Measurements from ENCODE around the gene TRAF2. TPM values are rescaled to one million over a fixed set of nuclear protein-coding genes. Genes with fewer than 3 reads are reported as not detected.

The TRAF2 gene
- total and polyA plus RNA-seq, 2 donors (not counting 3 experiments of a cell fraction or from before 2014, with no cell fraction given), result 10.9 to 23.1 TPM

DNA sequence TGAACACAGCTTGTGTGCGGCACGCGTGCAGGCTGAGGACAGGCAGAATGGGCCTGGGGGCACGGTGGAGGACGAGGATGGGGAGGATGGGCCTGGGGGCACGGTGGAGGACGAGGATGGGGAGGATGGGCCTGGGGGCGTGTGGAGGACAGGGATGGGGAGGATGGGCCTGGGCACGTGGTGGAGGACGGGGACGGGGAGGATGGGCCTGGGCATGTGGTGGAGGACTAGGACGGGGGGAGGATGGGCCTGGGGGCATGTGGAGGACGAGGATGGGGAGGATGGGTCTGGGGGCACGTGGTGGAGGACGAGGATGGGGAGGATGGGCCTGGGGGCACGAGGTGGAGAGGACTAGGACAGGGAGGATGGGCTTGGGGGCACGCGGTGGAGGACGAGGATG is 36.2 kb downstream of the TRAF2 start:
- Histone ChIP-seq H3K4me2 (ENCODE audit: insufficient read depth, low read length) (no peak overlapping the region), H3K36me3 (ENCODE audit: control insufficient read depth in 2 of 2, extremely low read depth in 1 of 2, insufficient read depth in 2 of 2, low read length in 2 of 2) (peaks cover 0 to 29% of the 10 kb centered on the region in 2 experiments), H3K4me1 (ENCODE audit: control insufficient read depth, extremely low read depth, insufficient read depth, low read length) (peaks cover under 1% of the 10 kb centered on the region), H4K20me1 (replicated peaks; ENCODE audit: control insufficient read depth, extremely low read depth, insufficient read depth, low read length) (no peaks in the 10 kb centered on the region), H3K9ac (replicated peaks; ENCODE audit: extremely low read depth, insufficient read depth, low read length) (no peak overlapping the region), H3K27me3 (ENCODE audit: control insufficient read depth in 2 of 2, insufficient read depth in 2 of 2, low read length in 2 of 2) (no peaks in the 10 kb centered on the region), H3K9me3 (replicated peaks; ENCODE audit: control insufficient read depth, insufficient read depth, low read length) (no peaks in the 10 kb centered on the region), H2AFZ (ENCODE audit: low read depth, low read length) (no peak overlapping the region), H3K4me3 (replicated peaks in 1 of 3; ENCODE audit: insufficient read depth in 1 of 3, low read depth in 1 of 3, low read length in 3 of 3) (no peak overlapping the region), H3K27ac (ENCODE audit: insufficient read depth, low read depth, low read length) (no peak overlapping the region), H3K9me1 (replicated peaks; ENCODE audit: control insufficient read depth, extremely low read depth, insufficient read depth, low read length) (no peaks in the 10 kb centered on the region), H3K79me2 (ENCODE audit: control insufficient read depth, insufficient read depth, low read length) (no peaks in the 10 kb centered on the region)
- ChIA-PET CTCF (no interaction called here), POLR2A (no interaction called here)
- TF ChIP-seq, protein P1, sequence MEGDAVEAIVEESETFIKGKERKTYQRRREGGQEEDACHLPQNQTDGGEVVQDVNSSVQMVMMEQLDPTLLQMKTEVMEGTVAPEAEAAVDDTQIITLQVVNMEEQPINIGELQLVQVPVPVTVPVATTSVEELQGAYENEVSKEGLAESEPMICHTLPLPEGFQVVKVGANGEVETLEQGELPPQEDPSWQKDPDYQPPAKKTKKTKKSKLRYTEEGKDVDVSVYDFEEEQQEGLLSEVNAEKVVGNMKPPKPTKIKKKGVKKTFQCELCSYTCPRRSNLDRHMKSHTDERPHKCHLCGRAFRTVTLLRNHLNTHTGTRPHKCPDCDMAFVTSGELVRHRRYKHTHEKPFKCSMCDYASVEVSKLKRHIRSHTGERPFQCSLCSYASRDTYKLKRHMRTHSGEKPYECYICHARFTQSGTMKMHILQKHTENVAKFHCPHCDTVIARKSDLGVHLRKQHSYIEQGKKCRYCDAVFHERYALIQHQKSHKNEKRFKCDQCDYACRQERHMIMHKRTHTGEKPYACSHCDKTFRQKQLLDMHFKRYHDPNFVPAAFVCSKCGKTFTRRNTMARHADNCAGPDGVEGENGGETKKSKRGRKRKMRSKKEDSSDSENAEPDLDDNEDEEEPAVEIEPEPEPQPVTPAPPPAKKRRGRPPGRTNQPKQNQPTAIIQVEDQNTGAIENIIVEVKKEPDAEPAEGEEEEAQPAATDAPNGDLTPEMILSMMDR (IDR thresholded peaks at IDR 0.05; ENCODE audit: extremely low read depth in 1 of 2, insufficient read depth in 1 of 2, low read depth in 1 of 2, low read length in 2 of 2), result no peak
- TF ChIP-seq JUN (IDR thresholded peaks at IDR 0.05; ENCODE audit: borderline replicate concordance, insufficient read depth, insufficient read length, low read depth), result no peak
- no peak for TF ChIP-seq EZH2 (IDR thresholded peaks at IDR 0.05; ENCODE audit: borderline replicate concordance, low read depth, low read length, severe bottlenecking)
- no peak for TF ChIP-seq POLR2AphosphoS5 (IDR thresholded peaks at IDR 0.05; ENCODE audit: insufficient read depth, low read depth, low read length)
- TF ChIP-seq MAX (IDR thresholded peaks at IDR 0.05; ENCODE audit: insufficient read depth, insufficient read length), result no peak
- TF ChIP-seq GATA2 (IDR thresholded peaks at IDR 0.05; ENCODE audit: insufficient read depth, insufficient read length, low read depth, low read length), result no peak
- no peak for TF ChIP-seq POLR2A (IDR thresholded peaks at IDR 0.05; ENCODE audit: low read depth, low read length)
- TF ChIP-seq FOS (IDR thresholded peaks at IDR 0.05; ENCODE audit: borderline replicate concordance, insufficient read depth, low read length), result no peak
- no peak for TF ChIP-seq MYC (IDR thresholded peaks at IDR 0.05; ENCODE audit: low read depth, low read length)
- intact Hi-C loops (cut with micrococcal nuclease) (no loop called here), dilution Hi-C loops (cut with MboI; ENCODE audit: extremely low pct_ligation_motif_present, low sequenced_read_pairs) (no loop called here)
- no peak for FAIRE-seq
- DNase-seq (ENCODE audit: low read depth, low spot score), result no peak
- no TSS peak for BruUV-seq (replicated peaks)
